ENCODE data around the gene SREK1IP1. TPM values are rescaled to one million over a fixed set of nuclear protein-coding genes. Genes with fewer than 3 reads are reported as not detected.

Gene SREK1IP1
- total RNA-seq, 2 donors from 2014 or later, result 12.2 to 21.4 TPM

GRCh38 chr5:64685866-64686265 is 82.6 kb downstream of the SREK1IP1 start:
- intact Hi-C loops (cut with DNase I), result no loop called here
- Histone ChIP-seq H3K9ac (ENCODE audit: low read depth in 2 of 2, low read length in 2 of 2) (no peak overlapping the region), H3K9me3 (no peaks in the 10 kb centered on the region), H3K36me3 (no peaks in the 10 kb centered on the region), H3K27ac (no peak overlapping the region), H3K27me3 (peaks cover 13% of the 10 kb centered on the region), H3K4me3 (no peak overlapping the region), H3K4me1 (no peaks in the 10 kb centered on the region)
- no peak for DNase-seq
- TF ChIP-seq, protein P1, sequence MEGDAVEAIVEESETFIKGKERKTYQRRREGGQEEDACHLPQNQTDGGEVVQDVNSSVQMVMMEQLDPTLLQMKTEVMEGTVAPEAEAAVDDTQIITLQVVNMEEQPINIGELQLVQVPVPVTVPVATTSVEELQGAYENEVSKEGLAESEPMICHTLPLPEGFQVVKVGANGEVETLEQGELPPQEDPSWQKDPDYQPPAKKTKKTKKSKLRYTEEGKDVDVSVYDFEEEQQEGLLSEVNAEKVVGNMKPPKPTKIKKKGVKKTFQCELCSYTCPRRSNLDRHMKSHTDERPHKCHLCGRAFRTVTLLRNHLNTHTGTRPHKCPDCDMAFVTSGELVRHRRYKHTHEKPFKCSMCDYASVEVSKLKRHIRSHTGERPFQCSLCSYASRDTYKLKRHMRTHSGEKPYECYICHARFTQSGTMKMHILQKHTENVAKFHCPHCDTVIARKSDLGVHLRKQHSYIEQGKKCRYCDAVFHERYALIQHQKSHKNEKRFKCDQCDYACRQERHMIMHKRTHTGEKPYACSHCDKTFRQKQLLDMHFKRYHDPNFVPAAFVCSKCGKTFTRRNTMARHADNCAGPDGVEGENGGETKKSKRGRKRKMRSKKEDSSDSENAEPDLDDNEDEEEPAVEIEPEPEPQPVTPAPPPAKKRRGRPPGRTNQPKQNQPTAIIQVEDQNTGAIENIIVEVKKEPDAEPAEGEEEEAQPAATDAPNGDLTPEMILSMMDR (IDR thresholded peaks at IDR 0.05), result no peak

DNA sequence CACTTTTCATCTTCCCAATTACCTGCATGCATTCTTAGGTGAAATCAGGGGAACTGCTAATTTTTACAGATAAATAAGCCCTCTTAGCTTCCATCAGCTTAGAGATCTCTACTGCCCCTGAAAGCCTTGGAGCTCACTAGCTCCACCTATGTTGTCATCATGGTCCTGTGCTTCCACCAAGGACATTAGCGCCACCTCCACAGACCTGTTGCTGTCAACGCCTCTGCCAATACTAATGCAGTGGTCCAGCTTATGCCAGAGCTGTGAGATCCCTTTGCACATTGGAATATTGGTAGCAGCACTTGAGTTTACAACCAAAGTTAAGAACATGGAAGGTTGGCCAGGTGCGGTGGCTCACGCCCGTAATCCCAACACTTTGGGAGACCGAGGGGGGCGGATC is 85.9 kb downstream of the SREK1IP1 start:
- intact Hi-C loops (cut with DNase I), result no loop called here
- Histone ChIP-seq H3K36me3 (no peaks in the 10 kb centered on the region), H3K27me3 (no peaks in the 10 kb centered on the region), H3K9me3 (no peaks in the 10 kb centered on the region), H3K4me1 (no peaks in the 10 kb centered on the region), H3K9ac (ENCODE audit: low read depth in 2 of 2, low read length in 2 of 2) (no peak overlapping the region), H3K4me3 (no peak overlapping the region), H3K27ac (no peak overlapping the region)
- no peak for DNase-seq
- TF ChIP-seq, protein P1 (IDR thresholded peaks at IDR 0.05), result no peak

DNA sequence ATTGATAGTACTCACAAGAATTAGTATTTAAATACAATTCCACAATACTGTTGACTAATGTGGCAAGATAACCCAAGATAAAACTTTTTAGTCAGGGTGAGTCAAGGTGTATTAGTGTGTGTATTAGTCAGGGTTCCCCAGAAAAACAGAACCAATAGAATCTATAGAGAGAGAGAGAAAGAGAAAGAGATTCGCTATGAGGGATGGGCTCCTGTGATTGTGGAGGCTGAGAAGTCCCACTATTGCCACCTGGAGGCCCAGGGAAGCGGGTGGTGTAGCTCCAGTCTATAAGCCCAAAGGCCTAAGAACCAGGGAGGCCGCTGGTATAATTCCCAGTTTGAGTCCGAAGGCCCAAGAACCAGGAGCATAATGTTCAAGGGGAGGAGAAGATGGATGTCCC is 88.2 kb downstream of the SREK1IP1 start:
- TF ChIP-seq, protein P1 (IDR thresholded peaks at IDR 0.05), result no peak
- Histone ChIP-seq H3K27me3 (no peaks in the 10 kb centered on the region), H3K4me1 (no peaks in the 10 kb centered on the region), H3K4me3 (no peak overlapping the region), H3K27ac (no peak overlapping the region), H3K9me3 (no peaks in the 10 kb centered on the region), H3K9ac (ENCODE audit: low read depth in 2 of 2, low read length in 2 of 2) (no peak overlapping the region), H3K36me3 (no peaks in the 10 kb centered on the region)
- intact Hi-C loops (cut with DNase I), result no loop called here
- DNase-seq, result no peak

GRCh38 chr5:64678374-64678773 is 90.1 kb downstream of the SREK1IP1 start:
- Histone ChIP-seq H3K27me3 (no peaks in the 10 kb centered on the region), H3K27ac (no peak overlapping the region), H3K4me3 (no peak overlapping the region), H3K4me1 (no peaks in the 10 kb centered on the region), H3K36me3 (no peaks in the 10 kb centered on the region), H3K9me3 (no peaks in the 10 kb centered on the region), H3K9ac (ENCODE audit: low read depth in 2 of 2, low read length in 2 of 2) (no peak overlapping the region)
- TF ChIP-seq, protein P1 (IDR thresholded peaks at IDR 0.05), result no peak
- intact Hi-C loops (cut with DNase I), result no loop called here
- DNase-seq, result no peak

DNA sequence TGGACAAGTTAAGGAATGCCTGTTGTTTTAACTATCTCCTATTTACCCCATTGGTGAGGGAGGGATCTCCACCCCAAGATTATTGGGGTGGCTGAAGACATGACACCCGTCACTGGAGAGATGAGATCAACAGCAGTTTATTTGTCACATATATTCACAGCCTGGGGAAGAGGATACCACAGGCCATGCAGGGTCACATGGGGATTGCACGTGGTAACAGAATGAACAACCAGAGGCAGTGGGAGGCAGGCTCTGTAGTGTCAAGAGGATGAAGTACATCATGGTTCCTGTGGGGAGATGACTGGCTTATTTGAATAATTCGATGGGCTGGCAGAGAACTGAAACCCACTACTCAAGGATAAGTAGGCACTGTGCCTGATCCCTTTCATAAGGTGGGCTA is 96.8 kb downstream of the SREK1IP1 start:
- no peaks in the 10 kb centered on the region for H3K9me3 ChIP-seq
- no peak for DNase-seq
- no peak overlapping the region for H3K4me3 ChIP-seq
- H3K36me3 ChIP-seq, result no peaks in the 10 kb centered on the region
- intact Hi-C loops (cut with DNase I), result no loop called here
- H3K4me1 ChIP-seq, result no peaks in the 10 kb centered on the region
- H3K27me3 ChIP-seq, result no peaks in the 10 kb centered on the region
- no peak overlapping the region for H3K9ac ChIP-seq (ENCODE audit: low read depth in 2 of 2, low read length in 2 of 2)
- H3K27ac ChIP-seq, result no peak overlapping the region
- TF ChIP-seq, protein P1 (IDR thresholded peaks at IDR 0.05), result no peak

DNA sequence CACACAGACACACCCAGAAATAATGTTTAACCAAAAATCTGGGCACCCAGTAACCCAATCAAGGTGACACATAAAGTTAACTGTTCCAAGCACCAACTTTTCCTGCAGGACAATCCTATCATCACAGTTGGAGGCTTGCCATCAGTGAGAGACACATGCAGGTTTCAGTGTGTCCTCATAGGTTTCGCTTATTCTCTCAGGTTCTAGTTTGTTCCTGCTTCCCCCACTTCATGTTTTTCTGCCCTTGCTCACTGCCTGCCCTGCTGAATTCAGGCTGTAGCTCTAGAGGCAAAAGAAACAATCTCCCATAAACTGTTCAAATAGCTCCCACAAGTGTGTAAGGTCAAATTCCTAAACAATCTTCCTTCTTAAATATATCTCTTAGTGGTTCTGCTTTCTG is 98.2 kb downstream of the SREK1IP1 start:
- Histone ChIP-seq H3K9me3 (no peaks in the 10 kb centered on the region), H3K4me3 (no peak overlapping the region), H3K27me3 (no peaks in the 10 kb centered on the region), H3K27ac (no peak overlapping the region), H3K4me1 (no peaks in the 10 kb centered on the region), H3K36me3 (no peaks in the 10 kb centered on the region), H3K9ac (ENCODE audit: low read depth in 2 of 2, low read length in 2 of 2) (no peak overlapping the region)
- TF ChIP-seq, protein P1 (IDR thresholded peaks at IDR 0.05), result no peak
- intact Hi-C loops (cut with DNase I), result no loop called here
- no peak for DNase-seq
